ENCODE results near the gene FGF5.
"Not testable (repeated sequence)": the region's sequence is repeated elsewhere in the genome, so short reads cannot be mapped to it uniquely, and the experiment has no call there.

The FGF5 gene

DNA sequence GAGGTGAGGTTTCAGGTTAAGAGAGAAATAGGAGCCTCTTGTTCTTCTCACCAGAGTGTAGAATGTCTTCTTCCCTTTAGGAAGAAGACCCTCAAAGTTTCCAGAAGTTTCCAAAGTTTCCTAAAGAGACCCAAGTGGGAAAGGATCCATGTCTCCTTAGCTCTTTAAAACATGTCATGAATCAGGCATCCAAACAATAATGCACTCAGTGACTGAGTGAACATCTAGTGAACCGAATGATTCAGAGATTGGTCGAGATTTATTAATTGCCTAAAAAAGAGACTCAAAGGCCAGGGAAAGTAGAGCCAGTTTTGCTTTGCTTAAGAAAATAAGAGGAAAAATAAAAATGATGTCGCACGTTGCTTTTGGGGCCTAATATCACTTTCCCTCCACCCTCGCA, 29.4 kb downstream of the FGF5 start:
- no peak for DNase-seq (ENCODE audit: low read depth)

DNA sequence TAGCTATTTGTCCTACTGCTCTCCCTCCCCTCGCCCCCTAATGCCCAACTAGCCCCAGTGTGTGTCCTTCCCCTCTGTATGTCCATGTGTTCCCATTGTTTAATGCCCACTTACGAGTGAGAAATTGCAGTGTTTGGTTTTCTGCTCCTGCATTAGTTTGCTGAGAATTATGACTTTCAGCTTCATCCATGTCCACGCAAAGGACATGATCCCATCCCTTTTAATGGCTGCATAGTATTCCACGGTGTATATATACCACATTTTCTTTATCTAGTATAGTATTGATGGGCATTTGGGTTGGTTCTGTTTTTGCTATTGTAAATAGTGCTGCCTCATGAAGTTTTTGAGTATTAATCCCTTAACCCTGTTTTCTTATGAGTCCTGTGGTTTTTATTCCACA, 35.4 kb downstream of the FGF5 start:
- no peak for DNase-seq (ENCODE audit: low read depth)

DNA sequence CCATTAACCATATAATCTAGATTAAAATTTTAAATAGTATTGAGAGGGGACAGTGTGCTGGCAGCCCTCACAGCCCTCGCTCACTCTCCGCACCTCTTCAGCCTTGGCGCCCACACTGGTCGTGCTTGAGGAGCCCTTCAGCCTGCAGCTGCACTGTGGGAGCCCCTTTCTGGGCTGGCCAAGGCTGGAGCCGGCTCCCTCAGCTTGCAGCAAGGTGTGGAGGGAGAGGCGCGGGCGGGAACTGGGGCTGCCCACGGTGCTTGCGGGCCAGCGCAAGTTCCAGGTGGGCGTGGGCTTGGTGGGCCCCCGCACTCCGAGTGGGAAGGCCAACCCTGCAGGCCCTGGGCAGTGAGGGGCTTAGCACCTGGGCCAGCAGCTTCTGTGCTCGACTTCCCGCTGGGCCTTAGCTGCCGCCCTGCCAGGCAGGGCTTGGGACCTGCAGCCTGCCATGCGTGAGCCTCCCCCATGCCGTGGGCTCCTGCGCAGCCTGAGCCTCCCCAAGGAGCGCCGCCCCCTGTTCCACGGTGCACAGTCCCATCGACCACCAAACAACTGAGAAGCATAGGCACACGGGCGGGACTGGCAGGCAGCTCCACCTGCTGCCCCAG, 36.3 kb downstream of the FGF5 start:
- no peak for DNase-seq (ENCODE audit: low read depth)

DNA sequence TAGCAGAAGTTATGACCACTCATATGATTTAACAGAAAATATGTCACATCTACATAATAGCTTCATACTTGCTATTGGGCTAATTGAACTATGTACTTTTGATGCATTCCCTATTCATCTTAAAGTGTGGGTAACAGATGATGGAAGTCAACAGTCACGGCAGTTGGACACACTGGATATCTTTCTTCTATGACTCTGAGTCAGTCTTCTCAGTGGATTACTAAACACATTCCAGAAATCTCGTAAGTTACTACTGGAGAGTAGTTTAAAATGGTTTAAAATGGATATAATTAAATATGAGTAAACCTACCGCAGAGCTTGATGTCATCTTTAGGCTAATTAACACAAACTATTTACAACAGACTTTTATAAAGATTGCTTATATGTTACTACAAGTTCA, 39.0 kb downstream of the FGF5 start:
- no peak for DNase-seq (ENCODE audit: low read depth)

DNA sequence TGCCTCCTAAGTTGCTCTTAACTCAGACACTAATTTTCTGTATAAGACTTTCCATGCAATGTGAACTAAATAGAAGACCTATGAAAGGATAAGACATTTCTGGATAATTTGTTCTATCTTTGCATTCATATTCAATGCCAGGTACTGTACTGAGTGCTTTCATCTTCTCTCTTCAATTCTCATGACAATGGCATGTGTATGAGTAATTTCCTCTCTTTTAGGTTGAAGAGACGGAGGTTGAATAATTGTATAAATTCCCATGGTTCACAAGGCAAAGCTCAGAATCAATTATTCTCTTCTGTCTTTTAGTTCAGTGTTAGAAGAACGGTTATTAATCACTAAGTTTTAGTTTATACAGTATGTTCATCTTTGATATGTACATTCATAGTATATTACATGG, 39.8 kb downstream of the FGF5 start:
- DNase-seq (ENCODE audit: low read depth): no peak

DNA sequence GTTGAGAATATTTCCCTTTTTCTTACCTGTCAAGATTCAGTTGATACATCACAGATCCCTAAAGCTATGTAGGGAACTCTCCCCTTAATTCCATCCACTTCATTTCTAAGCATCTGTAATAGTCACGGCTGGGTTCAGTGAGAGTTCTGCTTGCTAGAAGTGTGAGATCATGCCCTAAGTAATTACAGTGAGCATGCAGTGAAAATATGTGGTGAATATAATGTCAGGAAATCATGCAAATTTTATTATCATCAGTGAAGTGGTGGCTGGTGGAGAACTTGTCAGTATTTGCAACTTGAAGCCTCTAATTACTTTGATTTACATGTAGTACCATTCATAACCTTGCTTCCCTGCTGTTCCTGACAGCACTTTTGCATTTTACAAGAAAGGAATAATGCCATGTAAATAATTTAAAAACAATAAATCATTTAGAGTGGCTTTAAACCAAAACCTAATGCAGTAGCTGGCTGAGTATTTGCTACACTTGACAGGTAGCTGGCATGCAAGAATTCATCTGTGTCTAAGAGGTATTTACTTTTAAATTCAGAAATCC, 40.8 kb downstream of the FGF5 start:
- DNase-seq (ENCODE audit: low read depth): no peak

DNA sequence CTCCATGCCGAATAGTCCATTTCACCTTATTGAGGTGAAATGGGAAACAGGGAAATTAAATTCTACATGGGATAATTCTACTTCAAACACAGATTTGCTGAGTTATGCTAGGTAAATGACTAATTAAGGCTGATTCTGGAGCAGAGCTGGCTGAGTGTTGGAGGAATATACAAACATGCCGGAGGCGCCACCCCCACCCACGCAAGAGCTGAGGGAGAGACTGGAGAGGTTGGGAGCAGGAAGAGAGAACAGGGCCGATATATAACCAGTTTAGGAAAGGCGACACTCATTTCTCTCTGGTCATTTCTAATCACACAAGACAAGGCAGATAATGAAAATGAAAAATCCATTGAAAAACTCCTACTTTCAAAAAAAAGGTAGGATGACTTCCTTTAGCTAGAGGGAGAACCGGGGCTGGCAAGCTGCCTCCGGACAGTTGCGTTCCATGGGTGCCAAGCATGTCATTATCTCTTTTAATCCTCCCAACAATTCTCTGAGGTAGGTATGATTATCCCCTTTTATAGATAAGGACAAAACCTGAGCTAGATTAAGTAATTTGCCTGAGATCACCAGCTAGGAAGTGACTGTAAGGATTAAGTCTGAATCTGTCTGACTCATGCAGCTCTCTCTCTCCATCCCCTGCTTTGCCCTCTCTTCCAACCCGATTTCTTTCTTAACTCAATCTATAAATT, 41.5 kb downstream of the FGF5 start:
- no peak for DNase-seq (ENCODE audit: low read depth)

DNA sequence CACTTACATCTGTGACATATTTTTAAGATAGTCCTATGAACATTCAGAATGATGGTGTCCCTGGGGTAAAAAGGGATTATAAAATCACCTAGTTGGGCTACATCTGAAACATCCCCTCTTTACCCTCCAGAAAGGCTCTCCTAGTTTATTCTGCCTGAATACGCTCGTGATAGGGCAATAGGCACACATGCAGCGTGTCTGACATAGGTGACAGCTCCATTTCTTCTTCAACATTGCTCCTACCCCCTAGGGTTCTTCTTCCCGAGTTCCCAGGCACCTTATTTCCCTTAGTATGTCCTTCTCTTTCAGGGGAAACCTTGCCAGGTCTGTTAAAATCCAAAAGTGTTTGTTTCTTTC, 42.0 kb downstream of the FGF5 start:
- no peak for DNase-seq (ENCODE audit: low read depth)

DNA sequence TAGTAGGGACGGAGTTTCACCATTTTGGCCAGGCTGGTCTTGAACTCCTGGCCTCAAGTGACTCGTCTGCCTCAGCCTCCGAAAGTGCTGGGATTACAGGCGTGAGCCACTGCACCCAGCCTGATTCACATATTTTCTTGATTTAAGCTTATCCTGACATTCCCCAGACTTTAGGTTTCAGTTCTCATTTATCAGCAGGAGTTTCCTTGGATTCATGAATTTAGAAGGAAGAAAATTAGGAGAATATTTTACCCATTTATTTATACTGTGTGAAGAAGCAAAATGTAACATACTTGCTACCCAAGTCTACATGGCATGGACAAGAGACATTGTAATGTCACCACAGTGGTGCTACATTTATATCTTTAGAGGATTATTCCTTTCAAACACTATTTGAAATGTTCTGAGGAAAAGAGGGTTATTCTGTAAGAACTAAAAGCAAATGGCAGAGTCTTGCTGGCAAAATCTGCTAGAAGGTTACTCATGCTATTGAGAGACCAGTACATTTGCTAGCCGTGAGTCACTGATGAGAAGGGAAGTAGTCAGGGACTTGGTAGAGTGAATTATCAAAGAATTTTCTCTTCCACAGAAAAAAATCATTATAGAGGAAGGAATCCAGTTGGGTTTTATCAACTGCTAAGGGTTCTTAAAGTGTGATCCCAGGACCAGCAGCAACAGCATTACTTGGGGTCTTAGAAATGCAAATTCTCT, 43.0 kb downstream of the FGF5 start:
- no peak for DNase-seq (ENCODE audit: low read depth)

DNA sequence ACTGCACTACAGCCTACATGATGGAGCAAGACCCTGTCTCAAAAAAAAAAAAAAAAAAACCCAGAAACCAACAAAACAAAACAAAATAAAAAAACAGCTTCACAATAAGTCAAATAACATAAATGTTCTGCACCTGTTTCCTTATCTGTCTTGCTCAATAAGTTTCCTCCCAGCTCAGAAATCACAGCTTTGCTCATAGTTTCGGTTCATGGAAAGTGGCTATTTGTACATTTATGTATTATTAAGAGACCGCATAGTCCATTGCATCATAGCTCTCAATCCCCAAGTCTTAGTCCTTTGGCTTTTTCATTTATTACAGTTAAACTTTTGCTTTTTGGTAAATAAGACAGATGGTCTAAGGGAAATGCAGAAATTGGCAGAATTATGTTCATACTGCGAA, 44.7 kb downstream of the FGF5 start:
- DNase-seq (ENCODE audit: low read depth): no peak

DNA sequence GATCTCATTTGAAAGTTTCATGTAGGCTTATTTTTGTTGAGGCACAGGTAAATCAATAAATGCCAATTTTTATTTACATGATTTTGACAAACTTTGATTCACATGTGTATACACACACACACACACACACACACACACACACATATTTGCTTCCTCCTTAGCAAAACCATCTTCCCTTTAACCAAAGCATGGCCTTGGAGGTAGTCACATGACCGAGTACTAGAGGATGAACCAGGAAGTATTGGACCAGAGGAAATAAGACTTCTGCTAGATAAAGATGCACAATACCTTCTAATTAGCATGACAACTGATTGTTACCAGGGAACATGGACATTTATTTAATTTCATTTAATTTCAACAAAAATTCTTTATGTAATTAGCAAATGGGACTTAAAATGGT, 45.7 kb downstream of the FGF5 start:
- no peak for DNase-seq (ENCODE audit: low read depth)

DNA sequence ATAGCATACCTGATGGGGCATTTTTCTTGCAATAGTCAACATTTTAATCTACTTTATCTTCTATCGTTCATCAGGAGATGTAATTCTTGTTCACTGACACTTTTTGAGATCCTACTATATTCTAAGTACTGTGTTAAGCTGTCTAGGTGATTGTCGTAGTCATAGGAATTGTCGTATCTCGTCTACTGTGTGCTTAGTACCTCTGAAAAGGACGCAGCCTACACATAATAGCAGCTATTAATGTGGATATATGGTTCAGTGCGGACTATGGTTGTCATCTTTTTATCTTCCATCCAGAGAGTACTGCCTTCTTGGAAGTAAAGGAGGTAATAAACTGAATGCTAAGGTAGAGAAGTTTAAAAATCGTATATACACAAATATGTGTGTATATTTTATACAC, 47.2 kb downstream of the FGF5 start:
- DNase-seq (ENCODE audit: low read depth): no peak

DNA sequence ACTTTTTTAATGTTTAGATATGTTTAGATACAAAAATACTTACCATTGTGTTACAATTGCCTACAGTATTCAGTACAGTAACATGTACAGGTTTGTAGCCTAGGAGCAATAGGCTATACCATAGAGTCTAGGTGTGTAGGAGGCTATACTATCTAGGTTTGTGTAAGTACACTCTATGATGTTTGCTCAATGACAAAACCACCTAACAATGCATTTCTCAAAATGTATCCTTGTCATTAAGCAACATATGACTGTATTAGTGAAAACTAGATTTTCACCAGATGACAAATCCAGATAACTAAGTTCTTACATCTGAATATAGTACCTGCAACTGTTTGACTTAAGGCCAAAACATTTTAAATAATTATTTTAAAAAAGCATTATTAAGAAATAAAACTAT, 49.4 kb downstream of the FGF5 start:
- DNase-seq (ENCODE audit: low read depth): not testable (repeated sequence)

DNA sequence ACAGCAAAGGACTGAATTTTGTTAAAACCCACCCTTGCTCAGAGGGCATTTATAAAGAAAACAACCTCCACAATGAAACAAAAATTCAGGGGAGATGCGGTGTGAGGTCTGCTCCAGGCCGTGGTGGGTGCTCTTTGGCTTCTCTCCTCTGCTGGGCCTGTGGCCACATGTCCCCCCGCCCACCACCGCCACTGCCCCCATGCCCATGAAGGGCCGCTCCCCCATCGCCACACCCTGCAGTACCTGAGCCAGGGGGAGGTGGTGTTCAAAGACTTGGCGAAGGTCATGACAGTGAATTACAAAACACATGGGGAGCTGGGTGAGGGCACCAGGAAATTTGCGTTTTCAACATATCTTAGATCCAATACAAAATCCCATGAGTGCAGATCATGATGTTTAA, 54.9 kb downstream of the FGF5 start:
- no peak for DNase-seq (ENCODE audit: low read depth)

DNA sequence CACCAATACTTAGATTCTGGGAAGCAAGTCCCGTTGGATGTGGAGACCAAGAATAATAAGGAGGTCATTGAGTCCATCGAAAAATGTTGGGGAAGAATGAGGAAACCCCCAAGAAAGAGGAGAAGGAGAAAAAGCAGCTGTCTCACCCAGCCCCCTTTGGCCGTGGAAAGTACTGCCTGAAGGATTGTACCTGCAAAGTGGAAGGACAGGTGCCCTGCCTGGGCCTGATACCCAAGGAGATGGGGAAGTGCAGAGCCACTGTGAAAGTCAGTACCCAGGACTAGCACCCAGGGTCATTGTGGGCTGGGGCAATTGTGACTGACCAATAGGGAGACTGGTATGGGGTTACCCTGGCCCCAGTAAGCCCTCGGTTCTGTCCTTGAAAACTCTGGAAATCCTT, 55.3 kb downstream of the FGF5 start:
- no peak for DNase-seq (ENCODE audit: low read depth)

DNA sequence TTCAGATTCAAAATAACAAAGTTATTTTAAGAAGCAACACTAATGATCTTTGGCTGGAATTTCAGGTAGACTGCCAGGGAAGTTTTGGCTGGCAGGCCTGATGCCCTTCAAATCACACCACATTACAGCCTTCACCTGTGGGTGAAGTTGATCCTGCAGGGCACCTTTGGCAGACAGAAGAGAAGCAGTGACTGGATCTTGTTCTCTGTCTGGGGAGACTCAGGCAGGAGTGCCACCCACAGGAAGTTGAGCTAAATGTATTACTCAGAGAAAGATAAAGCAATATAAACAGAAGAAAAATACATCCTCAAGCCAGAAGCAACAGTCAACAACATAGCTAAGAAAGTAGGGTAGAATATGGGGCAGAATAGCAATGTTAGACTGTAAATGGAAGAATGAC, 56.3 kb downstream of the FGF5 start:
- no peak for DNase-seq (ENCODE audit: low read depth)

DNA sequence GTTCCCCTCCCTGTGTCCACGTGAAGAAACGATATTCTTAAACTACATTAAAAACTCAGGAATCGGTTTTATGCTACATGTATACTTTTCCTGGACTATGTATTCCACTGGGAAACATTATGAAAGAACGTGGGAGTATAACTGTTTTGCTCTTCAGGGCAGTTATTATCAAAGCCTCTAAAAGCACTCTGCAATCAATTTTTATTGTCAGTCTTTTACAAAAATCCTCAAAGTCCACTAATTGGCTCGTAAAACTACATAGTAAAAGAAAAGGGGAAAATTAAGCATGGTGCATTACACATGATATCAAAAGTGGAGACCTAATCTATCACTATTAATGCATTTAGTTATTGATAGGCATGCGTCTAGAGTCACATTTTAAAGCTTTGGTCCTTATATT, 57.7 kb downstream of the FGF5 start:
- DNase-seq (ENCODE audit: low read depth): no peak

DNA sequence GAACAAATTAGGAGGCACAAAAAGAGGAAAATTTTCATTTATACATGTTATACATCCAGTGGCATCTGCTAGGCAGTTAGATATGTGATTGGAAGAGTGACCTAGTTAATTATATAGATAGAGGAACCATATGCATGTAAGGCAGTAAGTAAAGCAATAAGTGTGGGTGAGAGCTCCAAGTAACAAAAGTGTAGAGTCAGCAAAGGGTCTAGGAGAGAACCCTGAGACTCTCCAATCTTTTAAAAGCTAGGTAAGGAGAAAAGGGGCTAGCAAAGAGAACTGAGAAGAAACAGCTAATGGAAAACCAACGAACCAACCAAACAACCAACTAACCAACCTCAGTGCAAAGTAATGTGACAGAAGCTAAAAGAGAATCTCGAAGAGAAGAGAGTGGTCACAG, 65.2 kb downstream of the FGF5 start:
- no peak for DNase-seq (ENCODE audit: low read depth)

DNA sequence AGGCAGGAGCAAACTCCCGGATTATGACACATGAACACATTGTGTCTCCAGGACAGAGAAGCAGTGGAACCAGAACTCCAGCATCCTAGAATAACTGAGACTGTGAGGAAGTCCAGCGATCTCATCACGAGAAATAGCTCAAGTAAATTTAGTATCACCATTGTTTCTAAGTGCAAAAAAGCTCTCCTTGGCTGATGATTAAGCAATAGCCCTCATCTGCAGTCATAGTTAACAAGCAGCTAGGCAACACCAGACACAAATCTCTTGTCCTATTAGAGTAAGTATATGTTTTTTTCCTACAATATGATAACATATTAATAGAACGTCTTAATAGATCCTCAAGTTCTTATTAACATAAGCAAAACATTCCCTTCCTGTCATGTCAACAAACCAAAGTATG, 66.7 kb downstream of the FGF5 start:
- no peak for DNase-seq (ENCODE audit: low read depth)

DNA sequence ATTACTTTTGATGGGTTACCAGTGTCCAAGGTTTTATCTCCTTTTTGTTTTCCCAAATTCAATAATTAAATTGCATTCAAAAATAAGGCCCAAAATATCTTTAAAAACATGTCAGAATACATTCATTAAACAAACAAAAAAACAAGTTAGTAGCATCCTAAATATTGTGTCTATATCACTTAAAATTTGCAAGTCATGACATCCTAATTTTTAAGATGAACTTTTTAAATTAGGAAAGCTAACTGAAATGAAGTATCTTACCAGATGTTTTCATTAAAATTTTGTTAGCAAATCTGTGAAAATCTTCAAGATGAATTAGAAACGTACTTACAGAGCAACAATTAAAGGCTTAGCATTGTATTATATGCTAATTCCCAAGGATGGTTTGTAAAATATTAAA, 68.1 kb downstream of the FGF5 start:
- no peak for DNase-seq (ENCODE audit: low read depth)

DNA sequence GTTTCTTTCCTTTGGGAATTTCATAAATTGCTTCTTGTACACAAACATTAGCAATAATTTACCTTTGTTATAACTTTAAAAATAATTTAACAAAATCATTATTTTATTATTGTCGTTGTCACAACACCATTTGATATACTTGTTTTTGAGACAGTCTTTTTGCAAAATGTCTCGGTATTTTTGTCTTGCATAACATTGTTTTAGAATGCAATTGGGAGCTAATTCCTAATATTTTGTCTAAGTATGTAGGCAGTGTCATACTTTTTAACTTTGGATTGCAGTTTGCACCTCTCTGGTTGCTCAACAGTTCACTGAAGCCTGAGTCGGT, 68.7 kb downstream of the FGF5 start:
- DNase-seq (ENCODE audit: low read depth): no peak

DNA sequence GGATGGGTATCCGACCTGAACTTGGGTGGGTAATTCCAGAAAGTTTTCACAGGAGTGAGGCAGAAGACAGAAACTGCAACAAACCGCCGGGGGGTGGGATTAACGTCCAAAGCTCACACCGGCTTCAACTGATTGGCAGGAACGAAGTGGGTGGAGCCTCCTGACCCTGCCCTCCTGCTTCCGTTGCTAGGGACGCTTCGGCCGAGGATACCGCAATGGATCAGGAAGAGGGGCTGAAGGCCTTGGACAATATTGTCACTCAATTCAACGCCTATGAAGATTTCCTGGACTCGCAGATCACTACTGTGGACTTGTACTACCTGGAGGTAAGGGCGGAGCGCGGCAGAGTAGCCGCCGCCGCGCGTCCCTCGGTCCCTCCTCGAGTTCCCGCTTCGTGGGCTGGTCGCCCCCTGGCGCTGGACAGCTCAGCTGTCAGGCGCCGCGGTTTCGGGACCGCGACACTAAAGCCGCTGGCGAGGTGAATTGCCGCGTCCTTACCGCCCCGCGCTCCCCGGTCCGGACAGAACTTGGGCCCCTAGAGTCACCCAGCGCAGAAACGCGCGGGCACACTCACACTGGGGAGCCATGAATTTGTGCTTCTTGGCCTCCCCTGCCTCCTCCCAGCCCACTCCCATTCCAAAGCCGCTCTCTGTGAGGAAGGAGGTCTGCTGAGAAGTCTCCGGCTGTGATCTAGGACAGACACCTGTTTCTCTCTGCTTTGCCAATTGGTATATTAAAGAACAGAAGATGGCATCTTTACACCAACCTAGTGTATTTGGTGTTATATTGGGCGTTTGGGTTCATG, 69.3 kb downstream of the FGF5 start, which contains the start of gene CFAP299:
Gene CFAP299 (plus strand): TSS at position 177 of the 805 bp plus-strand sequence.
- peak; percentile 42 for DNase-seq (ENCODE audit: low read depth)

DNA sequence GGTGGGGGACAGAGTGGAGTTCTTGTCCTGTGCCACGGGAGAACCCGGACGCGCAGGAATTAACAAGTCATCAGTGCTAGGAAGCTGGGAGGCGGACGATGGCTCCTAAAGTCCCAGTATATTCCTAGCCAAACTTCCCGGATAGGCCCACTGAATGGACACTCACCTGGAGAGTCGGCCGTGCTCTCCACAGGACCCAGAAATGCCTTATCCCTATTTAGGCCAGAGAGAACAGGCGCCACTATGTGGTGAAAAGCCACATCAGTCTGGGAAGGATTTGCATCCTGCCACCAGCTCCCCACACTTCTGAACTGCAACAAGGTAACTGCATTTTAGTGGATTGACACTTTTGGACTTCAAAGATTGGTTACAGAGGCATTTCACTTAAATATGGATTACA, 70.1 kb downstream of the FGF5 start:
- no peak for DNase-seq (ENCODE audit: low read depth)
